HG02642 (cell line): ENCODE results near the gene TBC1D2B.

Source experiments
- ATAC-seq: cut with Tn5 transposase; IDR thresholded peaks from one replicate; pipeline ENCODE4 v1.9.1; 2021; ENCODE audit warnings: mild to moderate bottlenecking; ENCODE audit not compliant: unreplicated experiment, poor library complexity

TBC1D2B gene

GRCh38 chr15:78098131-78098755, 20.7 kb upstream of the TBC1D2B start:
- ATAC-seq = no peak

- ATAC-seq = no peak
Observed at GRCh38 chr15:78097667-78098066, 20.2 kb upstream of the TBC1D2B start.

- no peak for ATAC-seq
Observed at GRCh38 chr15:78093242-78094020, 15.9 kb upstream of the TBC1D2B start.

- ATAC-seq = no peak
Observed at GRCh38 chr15:78092261-78093041, 14.9 kb upstream of the TBC1D2B start, which contains the start of gene SH2D7. Gene SH2D7 (plus strand): TSS chr15:78092561. CDS start chr15:78092585, 24 bp downstream.

GRCh38 chr15:78090422-78091063, 13.0 kb upstream of the TBC1D2B start:
- no peak for ATAC-seq

GRCh38 chr15:78088773-78089080, 11.2 kb upstream of the TBC1D2B start:
- no peak for ATAC-seq

- peak; percentile 67 for ATAC-seq
Observed at GRCh38 chr15:78087951-78088772, 10.7 kb upstream of the TBC1D2B start.

- ATAC-seq = no peak
Observed at GRCh38 chr15:78085928-78086327, 8.4 kb upstream of the TBC1D2B start.

GRCh38 chr15:78084449-78084750, 6.9 kb upstream of the TBC1D2B start:
- ATAC-seq = no peak

GRCh38 chr15:78083687-78084448, 6.4 kb upstream of the TBC1D2B start:
- no peak for ATAC-seq

GRCh38 chr15:78083186-78083585, 5.7 kb upstream of the TBC1D2B start:
- no peak for ATAC-seq

- no peak for ATAC-seq
Observed at GRCh38 chr15:78082743-78083110, 5.2 kb upstream of the TBC1D2B start.

- no peak for ATAC-seq
Observed at GRCh38 chr15:78082106-78082742, 4.7 kb upstream of the TBC1D2B start.

- no peak for ATAC-seq
Observed at GRCh38 chr15:78080088-78080460, 2.6 kb upstream of the TBC1D2B start.

GRCh38 chr15:78079298-78080087, 2.0 kb upstream of the TBC1D2B start:
- no peak for ATAC-seq

GRCh38 chr15:78077871-78078210, 330 bp upstream of the TBC1D2B start:
- ATAC-seq = no peak

GRCh38 chr15:78076231-78077052, 1.1 kb downstream of the TBC1D2B start:
- ATAC-seq = no peak
